HS-27A (cell line): Measurements from ENCODE around the gene CCBE1.

Experiments
- DNase-seq: peaks from one replicate; pipeline ENCODE4 v3.0.0-alpha.2; 2012; ENCODE audit warnings: low read depth, missing footprints

CCBE1 gene

GRCh38 chr18:59617468-59617932 lies 79.7 kb downstream of the CCBE1 start:
- no peak for DNase-seq

GRCh38 chr18:59616501-59616900 lies 80.7 kb downstream of the CCBE1 start:
- no peak for DNase-seq

- no peak for DNase-seq
These were observed 83.3 kb downstream of the CCBE1 start for GRCh38 chr18:59613903-59614302.

- no peak for DNase-seq
These were observed 84.8 kb downstream of the CCBE1 start for GRCh38 chr18:59612381-59612780.

GRCh38 chr18:59610546-59611140 lies 86.6 kb downstream of the CCBE1 start:
- no peak for DNase-seq

- DNase-seq: no peak
These were observed 87.6 kb downstream of the CCBE1 start for GRCh38 chr18:59609654-59610053.

GRCh38 chr18:59607471-59607870 lies 89.8 kb downstream of the CCBE1 start:
- DNase-seq: no peak

GRCh38 chr18:59607078-59607379 lies 90.2 kb downstream of the CCBE1 start:
- DNase-seq: no peak

- DNase-seq: no peak
These were observed 90.8 kb downstream of the CCBE1 start for GRCh38 chr18:59606193-59607077.

- no peak for DNase-seq
These were observed 91.5 kb downstream of the CCBE1 start for GRCh38 chr18:59605633-59606192.

GRCh38 chr18:59604877-59605276 lies 92.3 kb downstream of the CCBE1 start:
- no peak for DNase-seq

GRCh38 chr18:59597049-59597448 lies 100.2 kb downstream of the CCBE1 start:
- no peak for DNase-seq

GRCh38 chr18:59593291-59593717 lies 103.9 kb downstream of the CCBE1 start:
- DNase-seq: peak; percentile 14

GRCh38 chr18:59592624-59593023 lies 104.6 kb downstream of the CCBE1 start:
- DNase-seq: no peak

GRCh38 chr18:59582395-59582794 lies 114.8 kb downstream of the CCBE1 start:
- no peak for DNase-seq

GRCh38 chr18:59579509-59579908 lies 117.7 kb downstream of the CCBE1 start:
- no peak for DNase-seq

GRCh38 chr18:59577386-59577655 lies 119.9 kb downstream of the CCBE1 start:
- DNase-seq: no peak

GRCh38 chr18:59576541-59577385 lies 120.5 kb downstream of the CCBE1 start:
- no peak for DNase-seq

- no peak for DNase-seq
These were observed 121.2 kb downstream of the CCBE1 start for GRCh38 chr18:59575995-59576394.

- DNase-seq: no peak
These were observed 123.3 kb downstream of the CCBE1 start for GRCh38 chr18:59573962-59574361.

- no peak for DNase-seq
These were observed 125.3 kb downstream of the CCBE1 start for GRCh38 chr18:59571902-59572301.

GRCh38 chr18:59570796-59571195 lies 126.4 kb downstream of the CCBE1 start:
- no peak for DNase-seq
